MV-4-11 (cell line): ENCODE data around the gene HECA.
"Not testable (repeated sequence)": the region's sequence is repeated elsewhere in the genome, so short reads cannot be mapped to it uniquely, and the experiment has no call there.

Source experiments
- DNase-seq: peaks from one replicate; lab custom pipeline; 2025; lab: John Stamatoyannopoulos, UW

Gene HECA

GRCh38 chr6:139205843-139206242, 71.0 kb downstream of the HECA start:
- no peak for DNase-seq

- not testable (repeated sequence) for DNase-seq
Measured at GRCh38 chr6:139210766-139211165, 75.9 kb downstream of the HECA start.

- not testable (repeated sequence) for DNase-seq
Measured at GRCh38 chr6:139212460-139212859, 77.6 kb downstream of the HECA start.

GRCh38 chr6:139219271-139219729, 84.4 kb downstream of the HECA start:
- DNase-seq, result peak; percentile 83

GRCh38 chr6:139219746-139220145, 84.9 kb downstream of the HECA start:
- no peak for DNase-seq

GRCh38 chr6:139228387-139228786, 93.5 kb downstream of the HECA start:
- peak; percentile 82 for DNase-seq
